Stomach (tissue), 4 donors: ENCODE data around the gene NHSL1.
A peak's percentile ranks its signal among the peaks of the same experiment; 100 is the strongest.

ENCODE experiments used
- POLR2AphosphoS5 ChIP-seq, 3 donors: sonication (generic); formaldehyde crosslinking; IDR thresholded peaks; one replicate each; pipeline ENCODE4 v1.6.1; 2016; ENCODE audit warnings: antibody characterized with exemption in 3 of 3
- TF ChIP-seq, protein P1 (sequence below), 7 experiments: fragments of 450-650 bp in 4 of 7; fragments of 200-600 bp in 3 of 7; sonication (generic) in 3 of 7; IDR thresholded peaks; one replicate each; pipeline ENCODE4 v1.5.1; 2016 to 2019; ENCODE audit warnings: antibody characterized with exemption in 7 of 7, control low read depth in 2 of 7, mild to moderate bottlenecking in 1 of 7

DNA sequence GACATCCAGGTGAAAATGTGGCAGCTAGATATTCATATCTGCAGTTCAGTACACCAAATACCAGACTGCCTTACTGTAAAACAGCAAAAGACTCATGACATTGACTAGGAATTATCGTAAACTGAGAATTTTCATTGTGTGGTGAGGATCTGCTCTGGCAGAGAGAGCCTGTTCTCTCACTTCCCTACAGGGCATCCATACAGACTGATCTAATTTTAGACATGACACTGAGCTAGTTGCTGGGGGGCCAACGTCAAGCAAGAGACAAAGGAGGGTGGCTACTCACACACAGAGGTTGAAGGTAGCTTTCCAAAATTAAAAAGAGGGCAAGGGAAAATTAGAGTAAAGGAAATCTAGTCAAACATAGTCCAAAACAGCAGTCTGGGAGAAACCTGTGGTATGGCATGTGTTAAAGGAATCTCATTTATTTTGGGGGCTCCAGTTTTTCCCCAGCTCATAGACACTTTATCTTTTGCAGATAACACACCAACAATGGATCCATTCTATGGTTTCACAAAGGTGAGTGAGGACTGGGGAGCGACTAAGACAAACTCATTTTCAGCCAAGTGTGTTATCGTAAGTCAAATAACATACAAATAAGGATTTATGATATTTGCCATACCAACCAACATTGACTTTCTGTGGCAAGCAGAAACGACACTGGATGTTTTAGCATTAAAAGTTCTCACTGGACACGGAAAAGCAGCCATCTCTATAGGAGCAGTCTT, 36.6 kb upstream of the NHSL1 start:
- TF ChIP-seq, protein P1, sequence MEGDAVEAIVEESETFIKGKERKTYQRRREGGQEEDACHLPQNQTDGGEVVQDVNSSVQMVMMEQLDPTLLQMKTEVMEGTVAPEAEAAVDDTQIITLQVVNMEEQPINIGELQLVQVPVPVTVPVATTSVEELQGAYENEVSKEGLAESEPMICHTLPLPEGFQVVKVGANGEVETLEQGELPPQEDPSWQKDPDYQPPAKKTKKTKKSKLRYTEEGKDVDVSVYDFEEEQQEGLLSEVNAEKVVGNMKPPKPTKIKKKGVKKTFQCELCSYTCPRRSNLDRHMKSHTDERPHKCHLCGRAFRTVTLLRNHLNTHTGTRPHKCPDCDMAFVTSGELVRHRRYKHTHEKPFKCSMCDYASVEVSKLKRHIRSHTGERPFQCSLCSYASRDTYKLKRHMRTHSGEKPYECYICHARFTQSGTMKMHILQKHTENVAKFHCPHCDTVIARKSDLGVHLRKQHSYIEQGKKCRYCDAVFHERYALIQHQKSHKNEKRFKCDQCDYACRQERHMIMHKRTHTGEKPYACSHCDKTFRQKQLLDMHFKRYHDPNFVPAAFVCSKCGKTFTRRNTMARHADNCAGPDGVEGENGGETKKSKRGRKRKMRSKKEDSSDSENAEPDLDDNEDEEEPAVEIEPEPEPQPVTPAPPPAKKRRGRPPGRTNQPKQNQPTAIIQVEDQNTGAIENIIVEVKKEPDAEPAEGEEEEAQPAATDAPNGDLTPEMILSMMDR (IDR thresholded peaks at IDR 0.05) = no peak
- peak in 1 of 3 donors; percentile 19 for TF ChIP-seq POLR2AphosphoS5 (IDR thresholded peaks at IDR 0.05)
